GM12878 (cell line): ENCODE measurements around the gene SSMEM1. TPM values are rescaled to one million over a fixed set of nuclear protein-coding genes. Genes with fewer than 3 reads are reported as not detected.

Experiments used
- ATAC-seq: fragments of 200-7000 bp; cut with Tn5 transposase; 3 replicates; pipeline ENCODE4 v1.9.1; 2020; ENCODE audit warnings: mild to moderate bottlenecking, moderate library complexity
- BruUV-seq: library from RNA; stranded (reverse); fragments of 400-500 nt; replicated peaks from 2 replicates; lab custom pipeline; 2021; lab: Mats Ljungman, UMichigan
- CTCF ChIA-PET: fragments of 300-600 bp; sonication (Branson Sonifier 250); formaldehyde crosslinking; extraction: SDS; loops from one replicate; lab custom pipeline; 2021; ENCODE audit warnings: inconsistent platforms; lab: Yijun Ruan, JAX
- POLR2A ChIA-PET: fragments of 350-600 bp; formaldehyde crosslinking; extraction: SDS; loops from one replicate; lab custom pipeline; 2021; ENCODE audit warnings: inconsistent platforms; lab: Charles Lee
- RAD21 ChIA-PET: fragments of 300-600 bp; sonication (Branson Sonifier 250); formaldehyde crosslinking; loops from one replicate; lab custom pipeline; 2023; ENCODE audit warnings: antibody characterized with exemption; ENCODE audit not compliant: unreplicated experiment; lab: Charles Lee
- SMC1A ChIA-PET: fragments of 300-600 bp; sonication (Branson Sonifier 250); formaldehyde crosslinking; loops from one replicate; lab custom pipeline; 2023; ENCODE audit not compliant: unreplicated experiment, uncharacterized antibody; lab: Charles Lee
- DNase-seq: peaks from one replicate; pipeline ENCODE4 v3.0.0-alpha.2; 2011; ENCODE audit warnings: low read depth, low spot score
- FAIRE-seq: peaks from 3 replicates; lab custom pipeline; 2011; peaks lifted over from hg19 to GRCh38; lab: Jason Lieb, UNC
- H2AFZ ChIP-seq: 2 replicates; pipeline ENCODE4 v1.6.0; 2011; ENCODE audit warnings: low read depth, low read length, control low read depth; ENCODE audit not compliant: control insufficient read depth
- H3K27ac ChIP-seq: 2 replicates; pipeline ENCODE4 v1.5.1; 2011; ENCODE audit warnings: control low read depth; ENCODE audit not compliant: control insufficient read depth, insufficient read depth
- H3K27me3 ChIP-seq, 2 experiments: replicated peaks in 1 of 2; 2 replicates each; pipeline versions ENCODE4 v1.6.0 to v1.6.1; 2011; ENCODE audit warnings: low read length in 1 of 2; ENCODE audit not compliant: control insufficient read depth in 2 of 2, insufficient read depth in 2 of 2
- H3K36me3 ChIP-seq, 2 experiments: 2 replicates each; pipeline ENCODE4 v1.5.1; 2011; ENCODE audit warnings: low read length in 1 of 2; ENCODE audit not compliant: control insufficient read depth in 2 of 2, insufficient read depth in 2 of 2
- H3K4me1 ChIP-seq: 2 replicates; pipeline ENCODE4 v1.6.1; 2011; ENCODE audit warnings: mild to moderate bottlenecking, low read length, moderate library complexity, mixed read lengths; ENCODE audit not compliant: control insufficient read depth, insufficient read depth
- H3K4me2 ChIP-seq: 2 replicates; pipeline ENCODE4 v1.6.0; 2011; ENCODE audit warnings: control low read depth; ENCODE audit not compliant: control insufficient read depth, insufficient read depth
- H3K4me3 ChIP-seq: fragments of 200-600 bp; sonication (generic); 2 replicates; pipeline ENCODE4 v1.5.1; 2016
- H3K79me2 ChIP-seq: 2 replicates; pipeline ENCODE4 v1.6.0; 2011; ENCODE audit warnings: low read length; ENCODE audit not compliant: control insufficient read depth, insufficient read depth
- H3K9ac ChIP-seq: 2 replicates; pipeline ENCODE4 v1.8.0; 2011; ENCODE audit warnings: low read length, control low read depth, mixed read lengths; ENCODE audit not compliant: control insufficient read depth, insufficient read depth
- H3K9me3 ChIP-seq: replicated peaks from 3 replicates; pipeline ENCODE4 v1.5.1; 2011; ENCODE audit warnings: mild to moderate bottlenecking, low read length; ENCODE audit not compliant: control insufficient read depth, insufficient read depth
- H4K20me1 ChIP-seq: 2 replicates; pipeline ENCODE4 v1.6.0; 2011; ENCODE audit not compliant: control insufficient read depth, insufficient read depth
- CTCF ChIP-seq, 3 experiments: IDR thresholded peaks in 2 of 3; conservative IDR thresholded peaks in 1 of 3; 2 replicates each; pipeline ENCODE4 v1.5.1; 2011; ENCODE audit warnings: low read depth in 3 of 3, low read length in 3 of 3, mild to moderate bottlenecking in 3 of 3, control low read depth in 2 of 3, moderate library complexity in 2 of 3, inconsistent platforms in 1 of 3, mixed read lengths in 1 of 3; ENCODE audit not compliant: control insufficient read depth in 2 of 3, insufficient read depth in 1 of 3; ENCODE audit errors: extremely low read depth in 1 of 3
- EED ChIP-seq: sonication (generic); IDR thresholded peaks from 2 replicates; pipeline ENCODE4 v1.6.1; 2016; ENCODE audit warnings: antibody characterized with exemption, low read depth
- EZH2 ChIP-seq: IDR thresholded peaks from 2 replicates; pipeline ENCODE4 v1.6.1; 2012; ENCODE audit warnings: low read depth, mild to moderate bottlenecking, control low read depth, inconsistent platforms, low read length, borderline replicate concordance; ENCODE audit not compliant: control insufficient read depth
- GABPA ChIP-seq: IDR thresholded peaks from 2 replicates; pipeline ENCODE4 v1.6.1; 2014; ENCODE audit warnings: antibody characterized with exemption, low read depth, mild to moderate bottlenecking, inconsistent platforms
- IKZF1 ChIP-seq: fragments of 450-650 bp; conservative IDR thresholded peaks from 2 replicates; pipeline ENCODE4 v1.6.1; 2017; ENCODE audit warnings: antibody characterized with exemption, mild to moderate bottlenecking
- KLF5 ChIP-seq: fragments of 450-650 bp; IDR thresholded peaks from 2 replicates; pipeline ENCODE4 v1.6.1; 2014; ENCODE audit warnings: mild to moderate bottlenecking; ENCODE audit not compliant: partially characterized antibody
- NFYB ChIP-seq: IDR thresholded peaks from 2 replicates; pipeline ENCODE4 v1.6.1; 2011; ENCODE audit warnings: low read depth, mild to moderate bottlenecking, low read length, improper control_type of control experiment, moderate library complexity; ENCODE audit not compliant: insufficient read depth
- RCOR1 ChIP-seq: conservative IDR thresholded peaks from 2 replicates; pipeline ENCODE4 v1.6.1; 2012; ENCODE audit warnings: low read depth, low read length, improper control_type of control experiment
- SUPT20H ChIP-seq: IDR thresholded peaks from 2 replicates; pipeline ENCODE4 v1.6.1; 2011; ENCODE audit warnings: low read depth, mild to moderate bottlenecking, low read length, moderate library complexity, borderline replicate concordance; ENCODE audit not compliant: control insufficient read depth
- TBL1XR1 ChIP-seq: IDR thresholded peaks from 2 replicates; pipeline ENCODE4 v1.6.1; 2012; ENCODE audit warnings: low read depth, low read length, improper control_type of control experiment
- TCF7 ChIP-seq: IDR thresholded peaks from 2 replicates; pipeline ENCODE4 v1.6.1; 2014; ENCODE audit warnings: antibody characterized with exemption, borderline replicate concordance
- ZBTB4 ChIP-seq: fragments of 450-650 bp; formaldehyde crosslinking; IDR thresholded peaks from 2 replicates; pipeline ENCODE4 v1.4.0; 2022; ENCODE audit warnings: mild to moderate bottlenecking, moderate library complexity
- ZNF274 ChIP-seq: IDR thresholded peaks from one replicate; pipeline ENCODE4 v1.8.0; 2011; ENCODE audit not compliant: insufficient read length, insufficient read depth
- ZZZ3 ChIP-seq: IDR thresholded peaks from 2 replicates; pipeline ENCODE4 v1.6.1; 2011; ENCODE audit warnings: low read depth; ENCODE audit not compliant: control insufficient read depth, insufficient read length
- WGBS: methylation state at CpG from one replicate; pipeline ENCODE4 v1.1.6; 2016; ENCODE audit warnings: low lambda C conversion rate; ENCODE audit not compliant: insufficient replicate concordance, insufficient coverage; ENCODE audit errors: missing lambda C conversion rate; 5-methylcytosine and 5-hydroxymethylcytosine counted together
- in situ Hi-C: fragments of 300-500 bp; cut with MboI; formaldehyde crosslinking; loops from 9 replicates; pipeline ENCODE4 v1.14.3; 2018; ENCODE audit warnings: mixed read lengths
- intact Hi-C: fragments of 100-400 bp; cut with micrococcal nuclease; formaldehyde crosslinking; loops from one replicate; pipeline ENCODE4 v1.14.2; 2022; ENCODE audit not compliant: unreplicated experiment
- polyA plus RNA-seq, 11 experiments: library from polyadenylated mRNA; depleted of rRNA in 4 of 11; unstranded in 6 of 11; stranded (reverse) in 5 of 11; fragments of >200 nt; fragmentation: Nextera tagmentation in 4 of 11; fragmentation: Illumina TruSeq in 1 of 11; extraction: Ambion mirVana in 4 of 11; extraction: Trizol in 1 of 11; gene quantifications; 1 replicate in 1 of 11; 2 replicates in 10 of 11; pipeline versions ENCODE4 v1.2.1 to v1.2.3, GENCODE V29; 2011 to 2016; ENCODE audit warnings: inconsistent platforms in 2 of 11, missing spikeins in 2 of 11, low read depth in 1 of 11
- total RNA-seq, 4 experiments: library from RNA; depleted of rRNA in 3 of 4; stranded (reverse); fragments of >200 nt in 3 of 4; fragmentation: Illumina TruSeq in 1 of 4; extraction: Trizol in 1 of 4; gene quantifications; 2 replicates each; pipeline versions ENCODE4 v1.2.1 to v1.2.3, GENCODE V29; 2013 to 2021

The SSMEM1 gene
- total and polyA plus RNA-seq, 10 of the 15 experiments (the other 5 are each of a cell fraction or from before 2014, with no cell fraction given): not detected

GRCh38 chr7:130218806-130219620 lies 11.4 kb downstream of the SSMEM1 start (continued):
- TF ChIP-seq ZZZ3: no peak
- no peak for TF ChIP-seq EZH2
- TF ChIP-seq EED: no peak
- no peak for TF ChIP-seq IKZF1
- TF ChIP-seq GABPA: no peak
- TF ChIP-seq CTCF (IDR thresholded peaks at IDR 0.05 in 2 of 3, conservative IDR thresholded peaks at IDR 0.05 in 1 of 3; ENCODE audit: control insufficient read depth in 2 of 3, extremely low read depth in 1 of 3, insufficient read depth in 1 of 3, low read depth in 3 of 3, low read length in 3 of 3): no peak

- no peaks in the 10 kb centered on the region for H4K20me1 ChIP-seq
- no peaks in the 10 kb centered on the region for H3K36me3 ChIP-seq
- BruUV-seq: no TSS peak
- H3K79me2 ChIP-seq: no peaks in the 10 kb centered on the region
- intact Hi-C loops (loop anchor here (10.0 kb wide), 1 partner anchor 55 kb away; no protein-coding TSS in a partner anchor), in situ Hi-C loops (no loop called here)
- no peak overlapping the region for H3K9ac ChIP-seq
- H2AFZ ChIP-seq: no peak overlapping the region
- ChIA-PET RAD21 (no interaction called here), SMC1A (no interaction called here), POLR2A (no interaction called here), CTCF (no interaction called here)
- no peaks in the 10 kb centered on the region for H3K4me1 ChIP-seq
- no peak overlapping the region for H3K4me2 ChIP-seq
- FAIRE-seq (no peak), DNase-seq (no peak), ATAC-seq (no peak)
- 51% methylated on average over 9 of the region's 9 CpGs for WGBS
- H3K27me3 ChIP-seq: no peaks in the 10 kb centered on the region
- no peak overlapping the region for H3K27ac ChIP-seq
- H3K4me3 ChIP-seq: no peak overlapping the region
- no peaks in the 10 kb centered on the region; the same call in 2 of the 3 replicates for H3K9me3 ChIP-seq
- TF ChIP-seq ZNF274 (no peak), SUPT20H (no peak), TCF7 (no peak), ZBTB4 (no peak), KLF5 (no peak), RCOR1 (no peak), NFYB (no peak), TBL1XR1 (no peak), CTCF (IDR thresholded peaks at IDR 0.05 in 2 of 3, conservative IDR thresholded peaks at IDR 0.05 in 1 of 3; ENCODE audit: control insufficient read depth in 2 of 3, extremely low read depth in 1 of 3, insufficient read depth in 1 of 3, low read depth in 3 of 3, low read length in 3 of 3) (no peak)
Measured at GRCh38 chr7:130219871-130220270, 12.2 kb downstream of the SSMEM1 start.
